Adipocyte (in vitro differentiated cells): ENCODE data around the gene CD55.

Experiments used
- DNase-seq: peaks from one replicate; pipeline ENCODE4 v3.0.0-alpha.2; 2015; ENCODE audit warnings: low read depth
- H3K27me3 ChIP-seq: replicated peaks from 2 replicates; pipeline ENCODE4 v1.7.0; 2013; ENCODE audit warnings: mild to moderate bottlenecking, low read length, moderate library complexity; ENCODE audit not compliant: control insufficient read depth, insufficient read depth
- H3K36me3 ChIP-seq: 2 replicates; pipeline ENCODE4 v1.7.0; 2013; ENCODE audit warnings: low read length, mild to moderate bottlenecking, moderate library complexity; ENCODE audit not compliant: control insufficient read depth, insufficient read depth, severe bottlenecking
- H3K4me1 ChIP-seq: 2 replicates; pipeline ENCODE4 v1.7.0; 2013; ENCODE audit warnings: mild to moderate bottlenecking, low read length, moderate library complexity; ENCODE audit not compliant: control insufficient read depth, insufficient read depth
- H3K4me3 ChIP-seq: 2 replicates; pipeline ENCODE4 v1.7.0; 2013; ENCODE audit warnings: mild to moderate bottlenecking, low read length, moderate library complexity
- H3K9ac ChIP-seq: 2 replicates; pipeline ENCODE4 v1.7.0; 2013; ENCODE audit warnings: mild to moderate bottlenecking, low read length, moderate library complexity
- H3K9me3 ChIP-seq: 2 replicates; pipeline ENCODE4 v1.7.0; 2013; ENCODE audit warnings: mild to moderate bottlenecking, low read length, moderate library complexity; ENCODE audit not compliant: control insufficient read depth

CD55 gene

DNA sequence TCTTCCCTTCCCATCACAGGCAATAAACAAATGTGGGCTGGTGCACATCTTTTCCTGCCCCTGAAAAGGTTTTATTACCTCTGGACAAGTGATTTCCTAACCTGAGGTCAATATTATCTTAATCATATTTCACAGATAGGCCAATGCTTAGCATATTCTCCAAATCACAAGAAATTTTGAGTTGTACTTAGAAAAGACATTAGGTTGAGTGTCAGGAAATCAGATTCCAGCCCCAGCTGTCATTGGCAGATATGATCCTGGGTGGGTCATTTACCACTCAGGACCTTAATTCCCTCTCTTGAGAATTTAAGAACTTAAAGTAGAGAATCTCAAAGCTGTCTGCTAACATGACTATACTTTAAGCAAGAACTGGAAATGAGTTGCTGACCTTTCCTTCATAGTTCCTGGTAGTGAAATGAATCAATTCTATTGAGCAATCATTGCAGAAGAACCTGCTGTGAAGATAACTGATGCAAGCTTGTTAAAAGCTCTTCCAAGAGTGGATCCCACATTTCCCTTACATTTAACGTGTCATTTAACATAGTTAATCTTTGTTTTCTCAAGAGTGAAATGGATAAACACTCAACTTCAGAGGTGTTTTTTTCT lies 86.3 kb downstream of the CD55 start:
- no peak overlapping the region for H3K9ac ChIP-seq
- H3K27me3 ChIP-seq, result no peaks in the 10 kb centered on the region
- no peaks in the 10 kb centered on the region for H3K9me3 ChIP-seq
- no peak overlapping the region for H3K4me3 ChIP-seq
- no peaks in the 10 kb centered on the region for H3K36me3 ChIP-seq
- H3K4me1 ChIP-seq, result peaks cover 12% of the 10 kb centered on the region
- peak; percentile 68 for DNase-seq
